ENCODE data around the gene TBXAS1.

TBXAS1 gene

GRCh38 chr7:140028311-140028710 is 199.2 kb downstream of the TBXAS1 start:
- no peak for DNase-seq

- DNase-seq: no peak
These were observed 200.0 kb downstream of the TBXAS1 start for GRCh38 chr7:140029072-140029471.

GRCh38 chr7:140031364-140031763 is 202.3 kb downstream of the TBXAS1 start:
- DNase-seq: no peak

GRCh38 chr7:140033036-140033435 is 204.0 kb downstream of the TBXAS1 start:
- no peak for DNase-seq

GRCh38 chr7:140033779-140034363 is 204.8 kb downstream of the TBXAS1 start:
- DNase-seq: no peak

GRCh38 chr7:140034421-140034820 is 205.4 kb downstream of the TBXAS1 start:
- DNase-seq: no peak

GRCh38 chr7:140035400-140036223 is 206.5 kb downstream of the TBXAS1 start:
- no peak for DNase-seq

- DNase-seq: no peak
These were observed 207.3 kb downstream of the TBXAS1 start for GRCh38 chr7:140036224-140036962.

GRCh38 chr7:140039066-140039465 is 210.0 kb downstream of the TBXAS1 start:
- DNase-seq: no peak

- DNase-seq: peak; percentile 25
These were observed 210.8 kb downstream of the TBXAS1 start for GRCh38 chr7:140039896-140040295.

GRCh38 chr7:140041659-140042385 is 212.8 kb downstream of the TBXAS1 start:
- DNase-seq: no peak

- no peak for DNase-seq
These were observed 213.3 kb downstream of the TBXAS1 start for GRCh38 chr7:140042386-140042670.

GRCh38 chr7:140044251-140044650 is 215.2 kb downstream of the TBXAS1 start:
- DNase-seq: no peak

- no peak for DNase-seq
These were observed 216.6 kb downstream of the TBXAS1 start for GRCh38 chr7:140045697-140046096.

GRCh38 chr7:140047197-140047596 is 218.1 kb downstream of the TBXAS1 start:
- DNase-seq: no peak

- no peak for DNase-seq
These were observed 219.1 kb downstream of the TBXAS1 start for GRCh38 chr7:140048138-140048537.

GRCh38 chr7:140048989-140049338 is 219.9 kb downstream of the TBXAS1 start:
- DNase-seq: no peak

- no peak for DNase-seq
These were observed 220.4 kb downstream of the TBXAS1 start for GRCh38 chr7:140049339-140050024.

- no peak for DNase-seq
These were observed 221.0 kb downstream of the TBXAS1 start for GRCh38 chr7:140050100-140050499.

- no peak for DNase-seq
These were observed 222.8 kb downstream of the TBXAS1 start for GRCh38 chr7:140051820-140052219.

GRCh38 chr7:140053812-140054539 is 224.9 kb downstream of the TBXAS1 start:
- DNase-seq: no peak

- DNase-seq: no peak
These were observed 225.7 kb downstream of the TBXAS1 start for GRCh38 chr7:140054751-140055150.
